Measurements from ENCODE around the gene AOAH.

DNA sequence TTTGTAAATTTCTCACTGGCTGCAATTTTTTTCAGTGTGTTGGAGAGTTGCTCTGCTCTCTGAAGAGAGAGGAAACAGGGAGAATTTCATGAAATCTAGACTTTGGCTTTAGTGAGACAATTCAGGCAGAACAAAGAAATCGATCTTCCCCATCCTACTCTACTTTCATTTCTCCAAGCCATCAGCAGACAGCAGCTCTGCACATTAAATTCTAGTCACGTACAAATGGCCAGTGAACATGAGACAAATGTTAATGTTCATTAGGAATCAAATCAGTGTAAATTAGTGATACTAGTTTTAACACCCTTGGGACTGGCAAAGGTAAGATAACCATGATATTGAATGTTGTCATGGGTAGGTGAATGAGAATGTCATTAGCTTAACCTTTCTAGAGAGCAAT is 193.8 kb downstream of the AOAH start:
- no peak for TF ChIP-seq POLR2A (IDR thresholded peaks at IDR 0.05)
- TF ChIP-seq, protein P1, sequence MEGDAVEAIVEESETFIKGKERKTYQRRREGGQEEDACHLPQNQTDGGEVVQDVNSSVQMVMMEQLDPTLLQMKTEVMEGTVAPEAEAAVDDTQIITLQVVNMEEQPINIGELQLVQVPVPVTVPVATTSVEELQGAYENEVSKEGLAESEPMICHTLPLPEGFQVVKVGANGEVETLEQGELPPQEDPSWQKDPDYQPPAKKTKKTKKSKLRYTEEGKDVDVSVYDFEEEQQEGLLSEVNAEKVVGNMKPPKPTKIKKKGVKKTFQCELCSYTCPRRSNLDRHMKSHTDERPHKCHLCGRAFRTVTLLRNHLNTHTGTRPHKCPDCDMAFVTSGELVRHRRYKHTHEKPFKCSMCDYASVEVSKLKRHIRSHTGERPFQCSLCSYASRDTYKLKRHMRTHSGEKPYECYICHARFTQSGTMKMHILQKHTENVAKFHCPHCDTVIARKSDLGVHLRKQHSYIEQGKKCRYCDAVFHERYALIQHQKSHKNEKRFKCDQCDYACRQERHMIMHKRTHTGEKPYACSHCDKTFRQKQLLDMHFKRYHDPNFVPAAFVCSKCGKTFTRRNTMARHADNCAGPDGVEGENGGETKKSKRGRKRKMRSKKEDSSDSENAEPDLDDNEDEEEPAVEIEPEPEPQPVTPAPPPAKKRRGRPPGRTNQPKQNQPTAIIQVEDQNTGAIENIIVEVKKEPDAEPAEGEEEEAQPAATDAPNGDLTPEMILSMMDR (IDR thresholded peaks at IDR 0.05 in 4 of 5, conservative IDR thresholded peaks at IDR 0.05 in 1 of 5), result no peak
